B cell (primary cell): Measurements from ENCODE around the gene BUB1B. TPM values are rescaled to one million over a fixed set of nuclear protein-coding genes. Genes with fewer than 3 reads are reported as not detected.
"Not testable (repeated sequence)": the region's sequence is repeated elsewhere in the genome, so short reads cannot be mapped to it uniquely, and the experiment has no call there.

ENCODE experiments used
- ATAC-seq: fragments of 200-7000 bp; cut with Tn5 transposase; one replicate; pipeline ENCODE4 v1.10.0; 2021; ENCODE audit warnings: low read depth, mild to moderate bottlenecking, moderate number of reproducible peaks, moderate library complexity
- CTCF ChIA-PET: fragments of 350-600 bp; sonication (Branson Sonifier 250); formaldehyde crosslinking; loops from one replicate; lab custom pipeline; 2021; ENCODE audit warnings: antibody characterized with exemption, inconsistent platforms; lab: Charles Lee
- POLR2A ChIA-PET: fragments of 350-600 bp; sonication (Branson Sonifier 250); formaldehyde crosslinking; loops from one replicate; lab custom pipeline; 2021; ENCODE audit warnings: antibody characterized with exemption; lab: Charles Lee
- DNase-seq: peaks from one replicate; pipeline ENCODE4 v3.0.0; 2013
- H2AFZ ChIP-seq: 2 replicates; pipeline ENCODE4 v1.6.1; 2012; ENCODE audit warnings: mild to moderate bottlenecking, low read depth, low read length; ENCODE audit not compliant: insufficient read depth, poor library complexity, severe bottlenecking
- H3K27ac ChIP-seq, 2 donors: 1 replicate in 1 of 2; 2 replicates in 1 of 2; pipeline ENCODE4 v1.5.1; 2012 to 2013; ENCODE audit warnings: low read length in 2 of 2, mild to moderate bottlenecking in 2 of 2, moderate library complexity in 1 of 2
- H3K27me3 ChIP-seq, 4 experiments: fragments of 200-600 bp in 1 of 4; sonication (generic) in 1 of 4; replicated peaks in 1 of 4; 1 replicate in 2 of 4; 2 replicates in 2 of 4; pipeline versions ENCODE4 v1.6.1 to v1.7.0; 2013 to 2016; ENCODE audit warnings: low read length in 3 of 4, mild to moderate bottlenecking in 2 of 4, mixed read lengths in 1 of 4, moderate library complexity in 1 of 4; ENCODE audit not compliant: insufficient read depth in 4 of 4, control insufficient read depth in 3 of 4; ENCODE audit errors: control extremely low read depth in 1 of 4
- H3K36me3 ChIP-seq, 2 experiments: replicated peaks in 1 of 2; 1 replicate in 1 of 2; 2 replicates in 1 of 2; pipeline versions ENCODE4 v1.6.1 to v1.7.1; 2013; ENCODE audit warnings: low read length in 1 of 2; ENCODE audit not compliant: insufficient read depth in 2 of 2, control insufficient read depth in 1 of 2; ENCODE audit errors: control extremely low read depth in 1 of 2, extremely low read depth in 1 of 2
- H3K4me1 ChIP-seq, 2 donors: fragments of 200-600 bp in 1 of 2; sonication (generic) in 1 of 2; 1 replicate in 1 of 2; 2 replicates in 1 of 2; pipeline versions ENCODE4 v1.5.1 to v1.6.1; 2013 to 2017; ENCODE audit warnings: low read length in 2 of 2; ENCODE audit not compliant: control insufficient read depth in 2 of 2, insufficient read depth in 2 of 2
- H3K4me2 ChIP-seq: replicated peaks from 2 replicates; pipeline ENCODE3; 2012; ENCODE audit warnings: mild to moderate bottlenecking, low read depth, low read length; ENCODE audit not compliant: poor library complexity, severe bottlenecking
- H3K4me3 ChIP-seq, 5 experiments: fragments of 200-600 bp in 1 of 5; sonication (generic) in 1 of 5; 1 replicate in 3 of 5; 2 replicates in 2 of 5; pipeline versions ENCODE4 v1.5.1 to v1.7.0; 2011 to 2016; ENCODE audit warnings: low read length in 4 of 5, mild to moderate bottlenecking in 4 of 5, low read depth in 2 of 5, control low read depth in 1 of 5, moderate library complexity in 1 of 5; ENCODE audit not compliant: insufficient read depth in 1 of 5; ENCODE audit errors: control extremely low read depth in 1 of 5, extremely low read depth in 1 of 5
- H3K79me2 ChIP-seq: fragments of 200-600 bp; sonication (generic); one replicate; pipeline ENCODE4 v1.6.0; 2016; ENCODE audit warnings: low read length; ENCODE audit not compliant: control insufficient read depth, insufficient read depth
- H3K9ac ChIP-seq: fragments of 200-600 bp; sonication (generic); 2 replicates; pipeline ENCODE4 v1.6.1; 2017; ENCODE audit warnings: mild to moderate bottlenecking, low read length, moderate library complexity
- H3K9me3 ChIP-seq, 3 donors: one replicate each; pipeline versions ENCODE4 v1.6.1 to v1.7.1; 2013; ENCODE audit warnings: low read length in 2 of 3; ENCODE audit not compliant: control insufficient read depth in 2 of 3, insufficient read depth in 1 of 3; ENCODE audit errors: control extremely low read depth in 1 of 3
- H4K20me1 ChIP-seq: 2 replicates; pipeline ENCODE4 v1.6.0; 2012; ENCODE audit warnings: mild to moderate bottlenecking, low read length; ENCODE audit not compliant: insufficient read depth, control insufficient read depth, poor library complexity, severe bottlenecking
- H3K27ac Mint-ChIP-seq: one replicate; pipeline ENCODE4 v1.8.0; 2021; ENCODE audit warnings: mixed read lengths
- H3K27me3 Mint-ChIP-seq: one replicate; pipeline ENCODE4 v1.8.0; 2021; ENCODE audit warnings: mixed read lengths
- H3K4me1 Mint-ChIP-seq: one replicate; pipeline ENCODE4 v1.8.0; 2021; ENCODE audit warnings: mixed read lengths
- H3K4me3 Mint-ChIP-seq: one replicate; pipeline ENCODE4 v1.8.0; 2021; ENCODE audit warnings: mixed read lengths
- H3K9me3 Mint-ChIP-seq: one replicate; pipeline ENCODE4 v1.8.0; 2022; ENCODE audit warnings: mixed read lengths; ENCODE audit not compliant: insufficient read depth
- WGBS: methylation state at CpG from one replicate; pipeline ENCODE4 v1.1.5; 2013; ENCODE audit warnings: missing lambda C conversion rate; ENCODE audit not compliant: insufficient coverage; 5-methylcytosine and 5-hydroxymethylcytosine counted together
- intact Hi-C: fragments of 100-400 bp; cut with micrococcal nuclease; formaldehyde crosslinking; loops from one replicate; pipeline ENCODE4 v1.10.0; 2022
- polyA plus RNA-seq: library from polyadenylated mRNA; depleted of rRNA; stranded (reverse); fragments of >200 nt; gene quantifications from 2 replicates; pipeline ENCODE4 v1.2.3, GENCODE V29; 2012
- total RNA-seq, 2 donors: library from RNA; stranded (reverse); fragments of 120-200 nt in 1 of 2; gene quantifications; 1 replicate in 1 of 2; 2 replicates in 1 of 2; pipeline versions ENCODE4 v1.2.3 to v1.2.4, GENCODE V29; 2013 to 2022

The BUB1B gene
- total and polyA plus RNA-seq, 2 donors (not counting 1 experiment from before 2014, with no cell fraction given), result 0.70 to 4.4 TPM

- DNase-seq, H3K4me1 ChIP-seq, H3K36me3 ChIP-seq, H3K4me3 ChIP-seq, H3K27ac ChIP-seq, H3K9ac ChIP-seq, H3K9me3 Mint-ChIP-seq, H3K4me2 ChIP-seq, H4K20me1 ChIP-seq, H2AFZ ChIP-seq, H3K4me1 Mint-ChIP-seq, H3K27me3 Mint-ChIP-seq, H3K27me3 ChIP-seq, H3K9me3 ChIP-seq, H3K79me2 ChIP-seq, ATAC-seq, H3K4me3 Mint-ChIP-seq, H3K27ac Mint-ChIP-seq, intact Hi-C loops: not testable (repeated sequence)
- ChIA-PET CTCF (interaction anchor here (0.9 to 1.7 kb wide), 2 partner anchors 8 to 79 kb away, joined by 4 to 6 read pairs; no protein-coding TSS in a partner anchor), POLR2A (interaction anchor here (1.2 kb wide), 1 partner anchor 45 kb away, joined by 4 read pairs; no protein-coding TSS in a partner anchor)
- WGBS, result 100% methylated on average over 1 of the region's 3 CpGs
Measured at GRCh38 chr15:40124333-40124732, 36.5 kb upstream of the BUB1B start.

- H3K4me1 Mint-ChIP-seq, H3K4me3 ChIP-seq, H3K79me2 ChIP-seq, H3K36me3 ChIP-seq, H2AFZ ChIP-seq, H3K27me3 Mint-ChIP-seq, H3K27ac Mint-ChIP-seq, H3K27me3 ChIP-seq, H3K9me3 Mint-ChIP-seq, H3K9ac ChIP-seq, H3K4me3 Mint-ChIP-seq, H3K9me3 ChIP-seq, H3K4me2 ChIP-seq, intact Hi-C loops, H4K20me1 ChIP-seq, H3K27ac ChIP-seq, DNase-seq, ATAC-seq, H3K4me1 ChIP-seq: not testable (repeated sequence)
- ChIA-PET CTCF (interaction anchor here (0.7 to 1.7 kb wide), 3 partner anchors 9 to 79 kb away, joined by 3 to 6 read pairs (median 4); no protein-coding TSS in a partner anchor), POLR2A (interaction anchor here (1.2 kb wide), 1 partner anchor 44 kb away, joined by 4 read pairs; no protein-coding TSS in a partner anchor)
- WGBS, result 94% methylated on average over 3 of the region's 5 CpGs
Measured at GRCh38 chr15:40124807-40125285, 36.0 kb upstream of the BUB1B start.
